ENCODE data around the gene MRPL52. TPM values are rescaled to one million over a fixed set of nuclear protein-coding genes. Genes with fewer than 3 reads are reported as not detected.

MRPL52 gene
- total RNA-seq, 1 donor from 2014 or later: 65.2 TPM

- ATAC-seq (no peak), DNase-seq (no peak)
- H3K4me3 ChIP-seq: no peak overlapping the region
- no peak overlapping the region for H3K27ac ChIP-seq
- H3K9me3 ChIP-seq: no peaks in the 10 kb centered on the region
- peaks cover 18% of the 10 kb centered on the region for H3K4me1 ChIP-seq
- peaks cover 72% of the 10 kb centered on the region for H3K36me3 ChIP-seq
- no peaks in the 10 kb centered on the region for H3K27me3 ChIP-seq (ENCODE audit: low read depth)
- TF ChIP-seq CTCF (IDR thresholded peaks at IDR 0.05): no peak
- intact Hi-C loops (cut with DNase I): no loop called here
Observed at GRCh38 chr14:22875748-22876319, 46.1 kb downstream of the MRPL52 start.

- ATAC-seq (no peak), DNase-seq (no peak)
- Histone ChIP-seq H3K4me3 (no peak overlapping the region), H3K27me3 (ENCODE audit: low read depth) (no peaks in the 10 kb centered on the region), H3K4me1 (peaks cover 17% of the 10 kb centered on the region), H3K36me3 (peaks cover 72% of the 10 kb centered on the region), H3K27ac (no peak overlapping the region), H3K9me3 (no peaks in the 10 kb centered on the region)
- no peak for TF ChIP-seq CTCF (IDR thresholded peaks at IDR 0.05)
- intact Hi-C loops (cut with DNase I): no loop called here
Observed at GRCh38 chr14:22877000-22877501, 47.4 kb downstream of the MRPL52 start.

- Histone ChIP-seq H3K4me1 (peaks cover 6% of the 10 kb centered on the region), H3K27me3 (ENCODE audit: low read depth) (no peaks in the 10 kb centered on the region), H3K36me3 (peaks cover 66% of the 10 kb centered on the region), H3K4me3 (no peak overlapping the region), H3K27ac (no peak overlapping the region), H3K9me3 (no peaks in the 10 kb centered on the region)
- no peak for TF ChIP-seq CTCF (IDR thresholded peaks at IDR 0.05)
- ATAC-seq (no peak), DNase-seq (no peak)
- intact Hi-C loops (cut with DNase I): no loop called here
Observed at GRCh38 chr14:22878271-22879246, 48.9 kb downstream of the MRPL52 start.

- Histone ChIP-seq H3K4me3 (no peak overlapping the region), H3K4me1 (peaks cover 11% of the 10 kb centered on the region), H3K9me3 (no peaks in the 10 kb centered on the region), H3K27me3 (ENCODE audit: low read depth) (no peaks in the 10 kb centered on the region), H3K36me3 (peaks cover 31% of the 10 kb centered on the region), H3K27ac (no peak overlapping the region)
- no peak for ATAC-seq
- no peak for DNase-seq
- TF ChIP-seq CTCF (IDR thresholded peaks at IDR 0.05): no peak
- intact Hi-C loops (cut with DNase I): no loop called here
Observed at GRCh38 chr14:22882064-22882463, 52.4 kb downstream of the MRPL52 start.

GRCh38 chr14:22882529-22883172, 53.0 kb downstream of the MRPL52 start:
- no peak for TF ChIP-seq CTCF (IDR thresholded peaks at IDR 0.05)
- Histone ChIP-seq H3K27ac (no peak overlapping the region), H3K27me3 (ENCODE audit: low read depth) (no peaks in the 10 kb centered on the region), H3K4me1 (peaks cover 15% of the 10 kb centered on the region), H3K4me3 (no peak overlapping the region), H3K9me3 (no peaks in the 10 kb centered on the region), H3K36me3 (peaks cover 25% of the 10 kb centered on the region)
- DNase-seq (no peak), ATAC-seq (peak; percentile 4 to 10)
- intact Hi-C loops (cut with DNase I): no loop called here
